ENCODE results near the gene DNASE2.
"Not testable (repeated sequence)": the region's sequence is repeated elsewhere in the genome, so short reads cannot be mapped to it uniquely, and the experiment has no call there.

Gene DNASE2, protein sequence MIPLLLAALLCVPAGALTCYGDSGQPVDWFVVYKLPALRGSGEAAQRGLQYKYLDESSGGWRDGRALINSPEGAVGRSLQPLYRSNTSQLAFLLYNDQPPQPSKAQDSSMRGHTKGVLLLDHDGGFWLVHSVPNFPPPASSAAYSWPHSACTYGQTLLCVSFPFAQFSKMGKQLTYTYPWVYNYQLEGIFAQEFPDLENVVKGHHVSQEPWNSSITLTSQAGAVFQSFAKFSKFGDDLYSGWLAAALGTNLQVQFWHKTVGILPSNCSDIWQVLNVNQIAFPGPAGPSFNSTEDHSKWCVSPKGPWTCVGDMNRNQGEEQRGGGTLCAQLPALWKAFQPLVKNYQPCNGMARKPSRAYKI

GRCh38 chr19:12881172-12881808 is at the start of gene DNASE2:
Gene DNASE2, minus strand, starts transcription at chr19:12881449. Its CDS starts 74 bp downstream, at chr19:12881375.
- peak; percentile 90 for DNase-seq

DNA sequence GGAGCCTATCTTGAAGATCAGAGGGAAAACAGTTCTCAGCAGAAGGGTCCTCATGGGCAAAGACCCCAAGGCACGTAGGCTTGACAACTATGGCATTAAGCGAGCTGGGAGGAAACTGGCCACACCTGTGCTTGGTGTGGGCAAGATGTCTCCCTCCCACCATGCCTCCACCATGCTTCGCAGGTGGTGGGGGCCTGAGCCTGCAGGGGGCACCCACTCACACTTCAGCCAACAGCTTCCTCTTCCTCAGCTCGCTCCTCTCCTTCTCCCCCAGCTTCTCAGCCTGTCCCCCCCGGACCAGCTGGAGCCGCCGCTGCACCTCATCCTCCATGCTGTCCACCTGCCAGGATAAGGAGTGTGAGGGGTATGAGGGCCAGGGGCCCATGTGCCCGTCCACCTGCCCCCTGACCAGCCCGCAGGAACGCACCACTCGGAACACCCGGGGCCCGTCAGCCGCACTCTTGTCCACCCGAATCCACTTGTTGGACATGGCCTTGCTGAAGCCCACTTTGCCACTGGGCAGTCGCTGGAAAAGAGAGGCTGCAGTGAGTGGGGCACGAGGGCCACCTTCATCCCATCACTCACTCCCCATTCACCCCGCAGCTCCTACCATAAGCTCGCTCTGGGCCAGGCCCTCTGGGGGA is 48.9 kb upstream of the DNASE2 start:
- DNase-seq: no peak

GRCh38 chr19:12924621-12925310 is 43.5 kb upstream of the DNASE2 start:
- no peak for DNase-seq

GRCh38 chr19:12922959-12923358 is 41.7 kb upstream of the DNASE2 start:
- no peak for DNase-seq

- no peak for DNase-seq
Observed at GRCh38 chr19:12921047-12921446, 39.8 kb upstream of the DNASE2 start.

DNA sequence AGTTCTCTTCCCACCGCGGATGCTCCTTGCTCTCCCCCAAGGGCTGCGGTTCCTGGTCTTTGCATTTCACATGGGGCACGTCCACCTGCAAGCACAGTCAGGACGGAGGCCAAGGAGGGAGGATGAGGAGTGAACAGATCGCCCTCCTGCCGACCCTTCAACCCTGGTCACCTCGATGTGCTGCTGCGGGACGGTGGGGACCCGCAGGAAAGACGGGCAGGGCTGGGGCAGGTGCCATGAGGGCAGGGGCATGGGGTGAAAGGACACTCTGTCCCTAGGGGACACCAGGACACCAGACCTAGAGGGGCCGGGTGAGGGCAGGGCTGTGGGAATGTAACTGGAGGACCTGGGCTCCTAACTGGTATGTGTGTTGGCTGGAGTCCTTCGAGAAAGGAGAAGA is 37.0 kb upstream of the DNASE2 start:
- DNase-seq: no peak

DNA sequence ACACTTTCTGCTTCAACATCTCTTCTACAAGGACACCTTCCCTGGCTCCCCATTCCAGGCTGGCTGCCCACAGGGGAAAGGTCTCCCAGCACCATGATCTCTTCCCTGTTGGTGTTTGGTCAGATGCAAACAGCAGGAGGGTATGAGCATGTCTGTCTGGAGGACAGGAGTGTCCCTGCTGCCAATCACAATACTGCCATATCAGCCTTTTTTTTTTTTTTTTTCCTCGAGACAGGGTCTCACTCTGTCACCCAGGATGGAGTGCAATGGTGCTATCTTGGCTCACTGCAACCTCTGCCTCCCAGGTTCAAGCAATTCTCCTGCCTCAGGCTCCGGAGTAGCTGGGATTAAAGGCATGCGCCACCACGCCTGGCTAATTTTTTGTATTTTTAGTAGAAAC is 34.6 kb upstream of the DNASE2 start:
- DNase-seq: not testable (repeated sequence)

DNA sequence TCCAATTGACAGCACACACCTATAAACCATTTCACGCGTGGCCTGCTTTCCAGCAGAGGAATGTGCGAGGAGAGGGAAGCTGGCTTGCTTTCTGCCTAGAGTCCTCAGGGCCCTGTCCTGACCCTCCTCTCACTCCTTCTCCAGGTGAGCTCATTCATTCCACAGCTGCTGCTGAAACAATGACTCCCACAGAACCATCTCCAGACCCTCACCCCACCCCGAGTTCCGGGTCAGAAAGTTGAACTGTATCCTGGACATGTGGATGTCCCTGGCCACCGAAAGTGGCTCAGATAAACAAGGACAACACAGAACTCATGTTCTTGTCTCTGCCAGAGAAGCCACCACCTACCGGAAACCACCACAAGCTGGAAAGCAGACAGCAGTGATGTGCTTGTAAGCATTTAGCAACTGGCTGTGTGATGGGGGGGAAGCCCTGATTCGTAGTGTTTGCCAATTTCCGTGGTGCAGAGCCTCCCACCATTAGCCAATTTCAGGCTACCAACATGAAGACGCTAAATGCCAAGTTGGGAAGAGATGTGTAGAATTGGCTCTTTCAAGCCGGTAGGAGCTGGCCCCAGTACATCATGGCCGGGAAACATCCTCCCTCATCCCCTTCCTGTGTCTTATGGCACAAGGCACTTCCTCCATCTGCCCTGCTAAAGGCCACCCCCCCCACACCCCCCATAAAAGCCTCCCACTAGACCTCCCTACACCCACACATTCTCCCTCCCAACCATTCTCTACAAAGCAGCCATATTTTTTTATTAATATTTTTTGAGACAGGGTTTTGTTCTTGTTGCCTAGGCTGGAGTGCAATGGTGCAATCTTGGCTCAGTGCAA is 32.8 kb upstream of the DNASE2 start:
- DNase-seq: peak; percentile 37

DNA sequence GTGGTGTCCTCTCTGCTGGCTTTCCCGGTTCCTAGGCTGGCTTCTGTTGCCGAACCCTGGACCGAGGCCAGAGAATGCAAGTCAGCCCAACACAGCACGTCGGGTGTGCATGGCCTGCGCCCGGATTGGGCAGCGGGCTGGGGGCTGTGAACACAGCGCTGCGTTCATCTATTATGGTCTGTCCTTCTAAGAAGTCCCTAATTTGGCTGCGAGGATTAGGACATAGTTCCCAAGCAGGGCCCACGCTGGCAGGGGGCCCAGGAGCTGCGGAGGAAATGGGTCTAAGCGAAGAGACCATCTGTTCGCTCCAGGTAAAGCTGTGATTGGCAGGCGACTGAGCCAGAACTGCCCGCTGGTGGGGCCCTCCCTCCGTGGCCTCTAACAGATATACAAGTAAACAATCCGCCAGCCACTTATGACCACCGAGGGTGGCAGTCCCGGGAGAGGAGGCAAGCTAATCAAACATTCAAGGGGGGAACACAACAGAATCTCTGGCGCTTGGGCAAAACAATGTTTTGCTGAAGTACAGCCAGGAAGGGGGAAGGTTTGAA is 31.8 kb upstream of the DNASE2 start:
- no peak for DNase-seq

- no peak for DNase-seq
Observed at GRCh38 chr19:12912571-12912970, 31.3 kb upstream of the DNASE2 start.

DNA sequence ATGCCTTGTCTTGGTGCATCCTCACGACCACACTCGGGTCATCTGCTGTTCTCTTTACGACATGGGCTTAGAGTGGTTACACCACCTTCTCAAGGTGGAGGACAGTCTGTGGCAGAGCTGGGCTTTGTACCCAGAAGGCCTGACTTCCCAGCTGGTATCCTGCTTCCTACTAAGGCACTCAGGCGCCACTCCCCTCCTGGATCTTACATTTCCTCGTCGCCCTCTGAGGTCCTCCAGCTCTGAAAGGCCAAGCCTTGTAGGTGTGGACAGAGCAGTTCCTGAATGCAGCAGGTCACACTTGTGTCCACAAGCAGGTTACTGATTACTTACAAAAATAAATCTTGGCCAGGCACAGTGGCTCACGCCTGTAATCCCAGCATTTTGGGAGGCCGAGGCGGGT is 25.9 kb upstream of the DNASE2 start:
- DNase-seq: no peak

DNA sequence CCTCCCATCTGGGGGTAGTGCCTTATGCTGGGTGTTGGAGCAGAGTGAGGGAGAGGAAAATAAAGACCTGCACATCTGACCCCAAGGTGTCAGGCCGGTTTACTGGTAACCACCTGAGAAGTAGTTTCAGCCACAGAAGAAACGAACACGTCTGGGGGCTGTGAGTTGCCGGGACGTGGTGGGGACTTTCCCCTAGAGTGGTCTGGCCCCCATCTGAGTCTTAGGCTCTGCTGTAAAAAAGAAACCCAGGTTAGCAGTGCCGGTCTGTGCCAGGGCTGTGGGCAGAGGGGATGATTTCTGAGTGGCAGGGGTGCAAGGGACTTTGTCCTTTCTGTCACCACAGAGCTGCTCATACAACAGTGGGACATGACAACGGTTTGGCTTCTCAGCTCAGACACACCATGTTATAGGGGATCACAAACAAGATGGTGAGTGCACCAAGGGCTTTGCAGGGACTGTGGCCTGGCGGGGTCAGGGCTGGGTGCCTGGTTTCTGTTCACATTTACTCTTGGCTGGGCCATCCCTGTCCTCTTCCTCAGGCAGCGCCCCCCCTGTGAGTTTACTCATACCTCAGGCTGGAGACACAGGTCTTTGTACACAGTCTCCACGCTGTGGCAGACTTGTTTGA is 18.8 kb upstream of the DNASE2 start:
- no peak for DNase-seq

DNA sequence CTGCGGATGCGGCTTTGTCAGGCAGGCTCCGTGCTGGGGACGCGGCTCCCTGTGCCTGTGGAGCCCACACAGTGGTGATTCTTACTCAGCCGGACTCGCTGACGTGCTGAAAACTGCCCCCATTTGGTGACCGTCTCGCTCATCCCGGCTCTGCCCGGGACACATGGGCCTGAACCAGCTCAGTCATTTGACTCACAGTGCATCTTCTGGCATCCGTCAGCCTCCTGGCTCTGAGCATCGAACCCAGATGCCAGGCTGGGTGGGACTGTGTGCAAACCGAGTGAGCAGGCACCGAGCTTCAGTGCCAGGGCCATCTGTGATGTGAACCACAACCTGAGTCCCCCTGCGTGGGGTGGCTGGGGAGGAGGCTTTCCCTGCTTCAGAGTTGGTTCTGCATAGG is 15.2 kb upstream of the DNASE2 start:
- DNase-seq: no peak

GRCh38 chr19:12893582-12893981 is 12.3 kb upstream of the DNASE2 start:
- DNase-seq: no peak

GRCh38 chr19:12891553-12892021 is 10.3 kb upstream of the DNASE2 start:
- no peak for DNase-seq

- peak; percentile 97 for DNase-seq
Observed at GRCh38 chr19:12890787-12891552, 9.7 kb upstream of the DNASE2 start, which contains the start of gene GCDH. Gene GCDH, plus strand, starts transcription at chr19:12891160. Its CDS starts 145 bp downstream, at chr19:12891305.

GRCh38 chr19:12890299-12890786 is 9.1 kb upstream of the DNASE2 start:
- not testable (repeated sequence) for DNase-seq

GRCh38 chr19:12888006-12888603 is 6.9 kb upstream of the DNASE2 start:
- DNase-seq: no peak

DNA sequence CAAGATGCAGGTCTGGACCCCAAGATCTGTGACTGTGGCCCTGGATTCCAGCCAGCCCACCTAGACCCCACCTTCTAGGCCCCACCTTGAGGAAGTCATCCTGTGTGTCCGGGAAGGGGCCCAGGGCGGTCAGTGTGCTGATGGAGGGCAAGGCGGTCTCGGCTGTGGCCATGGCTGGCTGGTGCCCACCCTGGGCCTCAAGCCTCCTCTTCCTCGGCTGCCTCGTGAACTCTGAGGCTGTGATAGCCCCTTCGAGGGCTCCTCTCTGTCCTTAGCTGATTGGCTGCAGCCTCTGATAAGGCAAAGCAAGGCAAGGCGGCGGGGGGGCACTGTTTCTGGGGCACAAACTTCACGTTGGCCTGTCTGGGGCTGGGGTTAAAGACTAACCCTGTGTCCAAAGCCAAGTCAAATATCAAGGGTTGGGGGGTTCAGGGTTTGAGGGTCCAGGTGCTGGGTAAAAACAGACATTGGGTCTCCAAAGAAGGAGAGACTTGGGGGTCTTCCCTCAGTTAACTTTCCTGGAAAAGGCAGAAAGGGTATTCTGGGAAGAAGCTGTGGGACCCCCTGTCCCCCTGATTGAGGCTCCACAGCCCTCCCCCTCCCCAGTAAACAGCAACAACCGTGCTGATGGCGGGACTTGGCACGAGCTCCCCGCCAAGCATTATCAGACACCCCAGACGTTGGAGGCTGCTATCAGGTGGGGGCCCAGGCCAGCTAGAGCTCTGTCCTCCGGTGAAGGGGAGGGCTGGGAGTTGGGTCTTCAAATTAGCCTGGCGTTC is 5.9 kb upstream of the DNASE2 start, which contains the start of gene KLF1:
Gene KLF1, minus strand, starts transcription at position 233 of the 779 bp plus-strand sequence. Its CDS starts 61 bp downstream, at position 172.
- no peak for DNase-seq
